ENCODE data around the gene TMA7B.
"Not testable (repeated sequence)": the region's sequence is repeated elsewhere in the genome, so short reads cannot be mapped to it uniquely, and the experiment has no call there.

Gene TMA7B

GRCh38 chr22:39988386-39989114 is 28.4 kb downstream of the TMA7B start:
- no peak for DNase-seq

DNA sequence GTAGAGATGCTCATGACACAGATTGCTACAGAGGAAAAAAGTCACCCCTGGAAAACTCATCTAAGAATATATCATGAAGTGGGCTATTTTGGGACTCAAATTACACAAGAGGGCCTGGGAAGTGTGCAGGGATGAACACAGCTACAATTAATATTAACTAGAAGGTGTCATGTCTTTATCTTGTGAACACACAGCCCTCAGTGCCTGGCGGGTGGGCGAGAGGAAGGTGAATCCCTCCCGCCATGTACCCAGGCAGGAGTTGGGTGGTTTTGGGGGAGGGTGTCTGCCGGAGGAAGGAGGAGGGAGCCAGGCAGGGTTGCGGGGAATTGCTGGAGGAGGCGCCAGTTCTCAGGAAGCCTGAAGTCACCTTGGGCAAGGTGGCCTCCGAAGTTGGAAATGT is 29.4 kb downstream of the TMA7B start:
- no peak for DNase-seq

DNA sequence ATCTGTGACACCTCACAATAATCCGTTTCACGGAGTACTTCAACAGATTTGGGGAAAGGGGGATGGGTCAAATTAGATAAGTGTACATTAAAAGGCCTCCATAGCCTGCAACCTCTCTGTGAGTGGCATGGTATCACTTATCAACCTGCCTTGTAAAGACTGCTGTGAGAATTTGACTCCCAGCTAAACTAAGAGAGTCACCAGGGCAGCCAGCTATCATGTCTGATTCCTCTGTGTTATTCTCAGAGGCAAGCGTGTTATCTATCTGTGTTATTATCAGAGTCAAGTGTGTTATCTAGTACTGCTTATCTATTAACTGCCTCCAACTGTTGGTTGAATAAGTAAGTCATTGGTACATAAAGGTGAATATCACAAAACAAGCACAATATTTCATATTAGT is 30.5 kb downstream of the TMA7B start:
- no peak for DNase-seq

- DNase-seq = no peak
Observed at GRCh38 chr22:39991159-39991860, 31.1 kb downstream of the TMA7B start.

- no peak for DNase-seq
Observed at GRCh38 chr22:39992088-39992826, 32.1 kb downstream of the TMA7B start.

DNA sequence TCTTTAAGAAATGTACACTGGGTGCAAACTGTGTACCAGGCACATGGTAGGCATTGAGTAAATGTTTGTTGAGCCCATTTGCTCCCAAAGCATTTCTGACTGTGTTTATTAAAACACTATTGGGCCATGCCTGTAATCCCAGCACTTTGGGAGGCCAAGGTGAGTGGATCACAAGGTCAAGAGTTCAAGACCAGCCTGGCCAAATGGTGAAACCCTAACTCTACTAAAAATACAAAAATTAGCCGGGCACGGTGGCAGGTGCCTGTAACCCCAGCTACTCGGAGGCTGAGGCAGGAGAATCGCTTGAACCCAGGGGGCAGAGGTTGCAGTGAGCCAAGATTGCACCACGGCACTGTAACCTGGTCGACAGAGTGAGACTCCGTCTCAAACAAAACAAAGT is 32.7 kb downstream of the TMA7B start:
- not testable (repeated sequence) for DNase-seq

DNA sequence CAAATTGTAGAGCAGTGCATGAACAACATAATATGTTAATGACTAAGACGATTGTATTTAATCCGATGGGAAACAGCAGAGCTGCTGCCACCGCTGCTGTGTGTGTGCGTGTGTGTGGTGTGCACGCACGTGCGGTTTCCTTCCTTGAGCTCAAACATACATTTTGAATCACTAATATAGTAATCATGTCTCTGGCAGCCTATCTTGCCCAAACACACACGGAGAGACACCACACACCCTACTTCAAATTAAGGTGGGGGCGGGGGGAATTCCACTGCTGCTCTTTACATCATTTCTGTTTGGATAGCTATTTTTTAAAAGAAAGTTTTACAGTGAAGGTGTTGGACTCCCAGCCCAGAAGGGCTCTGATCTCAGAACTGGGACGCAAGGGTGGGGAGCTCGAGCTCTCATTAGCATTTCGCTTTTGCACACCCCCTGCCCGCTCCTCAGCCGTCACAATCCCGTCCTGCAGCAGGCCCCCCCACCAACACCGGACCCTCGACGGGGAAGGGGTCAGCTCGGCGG is 33.9 kb downstream of the TMA7B start:
- no peak for DNase-seq

GRCh38 chr22:39994566-39995392 is 34.6 kb downstream of the TMA7B start, which contains the start of gene FAM83F:
Gene FAM83F, plus strand, starts transcription at chr22:39994954. Its CDS starts 89 bp downstream, at chr22:39995043.
- DNase-seq = no peak

- no peak for DNase-seq
Observed at GRCh38 chr22:39995393-39996252, 35.4 kb downstream of the TMA7B start.

DNA sequence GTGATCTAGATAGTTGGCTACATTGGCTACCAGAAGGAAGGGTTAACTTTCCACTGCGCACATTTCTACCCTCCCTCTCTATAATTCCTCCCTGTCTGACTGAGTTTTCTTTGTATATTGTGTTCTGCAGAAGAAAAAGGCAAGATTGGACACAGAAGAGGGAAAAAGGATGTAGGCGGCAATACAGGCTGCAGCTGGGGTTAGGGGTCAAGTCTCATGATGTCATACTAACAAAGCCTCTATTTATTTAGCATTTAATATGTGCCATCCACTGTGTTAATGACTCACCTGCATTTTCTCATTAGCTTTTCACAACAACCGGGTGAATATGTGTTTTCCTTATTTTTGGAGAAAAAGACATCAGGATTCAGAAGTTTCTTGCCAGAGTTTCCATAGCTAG is 36.5 kb downstream of the TMA7B start:
- no peak for DNase-seq

GRCh38 chr22:39997421-39997820 is 37.2 kb downstream of the TMA7B start:
- no peak for DNase-seq

DNA sequence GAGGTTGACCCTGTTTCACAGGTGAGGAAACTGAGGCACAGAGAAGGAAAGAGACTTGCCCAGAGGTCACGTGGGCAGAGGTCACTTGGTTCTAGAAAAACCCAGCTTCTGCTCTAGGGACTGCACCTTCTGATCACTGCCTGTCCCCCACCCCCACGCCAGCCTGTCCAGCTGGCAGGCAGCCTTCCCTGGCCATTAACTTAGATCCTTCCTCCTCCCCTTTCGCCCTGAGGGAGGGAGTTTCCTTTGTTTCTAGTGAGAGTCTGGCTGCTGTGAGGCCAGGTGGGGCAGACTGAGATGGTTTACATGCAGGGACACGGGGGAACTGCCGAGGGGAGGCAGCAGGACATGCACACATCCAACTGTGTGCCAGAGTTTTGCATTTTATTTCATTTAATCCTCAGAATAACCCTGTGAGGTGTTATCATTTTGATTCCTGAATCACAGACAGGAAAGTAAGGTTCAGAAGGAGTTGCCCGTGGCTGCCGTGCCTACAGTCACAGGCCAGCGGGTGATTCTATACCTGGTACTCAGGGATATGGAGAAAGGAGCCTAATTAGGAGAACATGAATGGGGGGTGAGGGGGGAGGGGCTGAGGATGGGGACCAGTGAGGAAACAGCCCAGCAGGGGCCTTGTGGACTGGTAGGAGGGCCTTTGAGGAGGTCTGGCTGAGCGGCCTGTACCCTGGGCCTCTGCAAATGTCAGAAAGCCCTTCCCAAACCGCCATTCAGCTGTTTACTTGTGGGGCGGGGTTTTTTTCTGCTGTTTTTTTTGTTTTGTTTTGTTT is 37.9 kb downstream of the TMA7B start:
- no peak for DNase-seq

- no peak for DNase-seq
Observed at GRCh38 chr22:39999144-39999757, 39.1 kb downstream of the TMA7B start.

DNA sequence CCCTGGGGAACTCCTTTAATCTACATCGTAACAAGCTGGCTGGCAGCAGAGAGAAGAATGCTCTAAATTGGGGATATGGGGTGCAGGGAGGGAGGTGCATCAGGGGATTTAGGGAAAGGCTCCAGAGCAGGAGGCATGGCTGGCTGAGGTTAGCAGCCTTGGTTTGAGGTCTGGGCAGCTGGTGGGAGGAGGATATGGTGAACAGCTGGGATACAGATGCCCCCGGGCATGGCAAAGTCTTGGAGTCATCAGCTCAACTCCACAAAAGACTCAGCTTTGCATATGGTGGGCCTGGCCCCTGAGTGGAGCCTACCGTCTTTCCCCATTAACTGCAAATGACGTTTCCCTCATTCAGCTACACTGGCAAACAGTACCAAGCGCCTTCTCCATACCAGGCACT is 40.0 kb downstream of the TMA7B start:
- no peak for DNase-seq

GRCh38 chr22:40001106-40001505 is 40.9 kb downstream of the TMA7B start:
- no peak for DNase-seq

DNA sequence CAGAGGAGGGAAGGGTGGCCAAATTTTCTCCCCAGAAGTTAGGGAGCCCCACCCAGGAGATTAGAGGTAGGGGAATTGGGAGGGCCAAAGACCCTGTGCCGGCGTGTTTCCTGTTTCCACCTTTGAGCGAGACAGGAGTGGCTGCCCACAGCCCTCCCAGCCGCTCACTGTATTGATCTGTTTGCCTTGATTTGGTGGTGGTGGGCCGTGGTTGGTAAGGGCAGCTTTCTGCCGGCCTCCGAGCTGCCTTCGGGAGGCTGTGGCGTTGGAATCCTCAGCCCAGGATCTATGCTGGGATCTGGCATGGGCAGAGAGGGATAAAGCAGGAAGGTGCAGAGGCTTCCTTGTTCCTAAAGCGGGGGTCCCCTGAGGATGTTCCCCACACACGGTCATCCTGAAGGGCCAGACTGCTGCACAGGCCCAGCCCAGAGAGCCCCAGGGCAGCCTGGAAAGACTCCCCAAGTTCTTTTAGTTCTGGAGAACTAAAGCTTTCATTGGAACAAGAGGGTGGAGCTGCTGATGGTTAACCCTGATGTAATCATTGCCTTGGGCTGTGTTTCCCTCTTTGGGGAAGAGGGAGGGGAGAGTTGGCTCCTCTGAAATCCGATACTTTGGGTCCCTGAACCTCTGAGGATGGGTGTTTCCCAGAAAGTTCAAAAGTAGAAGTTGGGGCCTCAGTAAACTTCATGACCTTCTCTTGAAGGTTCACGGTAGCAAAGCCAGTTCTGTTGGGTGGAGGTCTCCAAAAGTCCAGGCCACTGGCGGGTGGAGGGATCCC is 41.8 kb downstream of the TMA7B start:
- DNase-seq = no peak

DNA sequence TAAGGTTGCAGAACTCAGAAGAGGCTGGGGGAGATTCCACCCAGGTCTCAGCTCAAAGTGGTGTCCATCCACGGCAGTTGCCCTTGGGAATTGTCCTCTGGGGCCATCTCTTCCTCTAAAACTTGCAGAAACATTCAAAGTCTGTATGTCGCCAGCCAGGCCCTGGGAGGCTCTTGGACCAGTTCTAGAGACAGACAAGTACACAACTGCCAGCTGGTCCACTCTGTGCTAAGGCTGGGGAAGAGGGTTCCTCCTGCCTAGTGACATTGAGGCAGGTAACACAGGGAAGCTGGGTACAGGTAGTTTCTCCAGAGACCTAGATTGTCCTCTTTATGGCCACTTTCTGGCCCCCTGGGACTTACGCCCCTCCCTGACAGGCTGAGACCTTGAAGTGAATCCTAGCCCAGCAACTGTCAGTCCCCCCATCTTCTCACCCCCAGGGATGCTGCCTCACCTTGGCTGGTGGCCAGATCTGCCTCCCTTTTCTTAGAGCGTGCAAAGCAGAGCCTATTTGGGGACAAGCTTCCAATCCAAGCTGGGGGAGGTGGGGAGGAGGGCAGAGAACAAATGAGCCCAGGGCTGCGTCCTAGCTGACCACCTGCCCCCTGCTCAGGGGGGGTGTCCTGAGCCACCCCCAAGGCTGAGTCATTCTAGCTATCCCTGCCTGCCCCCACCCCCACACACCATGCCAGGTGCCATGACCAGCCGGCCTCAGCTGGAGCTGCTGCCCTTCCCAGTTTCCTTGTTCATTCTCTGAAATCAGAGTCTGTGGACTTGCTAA is 42.9 kb downstream of the TMA7B start:
- no peak for DNase-seq

GRCh38 chr22:40004836-40005235 is 44.6 kb downstream of the TMA7B start:
- no peak for DNase-seq

DNA sequence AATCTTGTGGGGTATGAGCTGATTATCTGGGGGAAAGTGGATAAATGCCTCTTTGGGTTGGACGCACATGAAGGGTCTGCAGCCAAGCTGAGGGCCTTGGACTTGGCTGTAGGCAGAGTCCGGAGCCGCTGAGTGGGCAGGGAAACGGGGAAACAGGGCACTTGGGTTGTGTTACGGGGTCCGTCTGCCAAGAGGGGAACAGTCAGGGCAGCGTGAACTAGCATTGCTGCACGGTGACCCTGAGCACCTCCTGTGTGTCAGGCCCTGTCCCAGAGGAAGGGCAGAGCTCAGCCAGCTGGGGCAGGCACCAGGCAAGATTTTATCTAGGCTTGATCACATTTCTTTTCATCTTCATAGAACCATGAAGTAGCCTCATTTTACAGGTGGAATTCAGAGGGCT is 46.4 kb downstream of the TMA7B start:
- no peak for DNase-seq

All from GF-D8 (cell line).